Smooth muscle cell (in vitro differentiated cells): ENCODE measurements around the gene AGBL4. TPM values are rescaled to one million over a fixed set of nuclear protein-coding genes. Genes with fewer than 3 reads are reported as not detected.

Experiments used
- DNase-seq: peaks from one replicate; lab custom pipeline; 2025; ENCODE audit not compliant: unreplicated experiment; lab: John Stamatoyannopoulos, UW
- H2AFZ ChIP-seq: fragments of 200-600 bp; sonication (generic); 2 replicates; pipeline ENCODE4 v1.6.0; 2016; ENCODE audit warnings: antibody characterized with exemption, low read depth, mild to moderate bottlenecking
- H3F3A ChIP-seq: fragments of 200-600 bp; sonication (generic); 2 replicates; pipeline ENCODE4 v1.6.0; 2017; ENCODE audit warnings: antibody characterized with exemption, low read depth
- H3K27ac ChIP-seq: fragments of 200-600 bp; sonication (generic); 2 replicates; pipeline ENCODE4 v1.5.1; 2016; ENCODE audit warnings: low read depth, mild to moderate bottlenecking
- H3K27me3 ChIP-seq: fragments of 200-600 bp; sonication (generic); 2 replicates; pipeline ENCODE4 v1.6.1; 2016; ENCODE audit warnings: low read depth, mild to moderate bottlenecking
- H3K36me3 ChIP-seq: fragments of 200-600 bp; sonication (generic); 2 replicates; pipeline ENCODE4 v1.5.1; 2016; ENCODE audit warnings: low read depth
- H3K4me1 ChIP-seq: fragments of 200-600 bp; sonication (generic); 2 replicates; pipeline ENCODE4 v1.5.1; 2016; ENCODE audit warnings: low read depth
- H3K4me2 ChIP-seq: fragments of 200-600 bp; sonication (generic); 2 replicates; pipeline ENCODE4 v1.6.0; 2016; ENCODE audit warnings: mild to moderate bottlenecking
- H3K4me3 ChIP-seq: fragments of 200-600 bp; sonication (generic); 2 replicates; pipeline ENCODE4 v1.5.1; 2016; ENCODE audit warnings: mild to moderate bottlenecking
- H3K79me2 ChIP-seq: fragments of 200-600 bp; sonication (generic); 2 replicates; pipeline ENCODE4 v1.6.0; 2016; ENCODE audit warnings: low read depth, mild to moderate bottlenecking
- H3K9ac ChIP-seq: fragments of 200-600 bp; sonication (generic); 2 replicates; pipeline ENCODE4 v1.6.0; 2016; ENCODE audit warnings: low read depth
- H3K9me3 ChIP-seq: fragments of 200-600 bp; sonication (generic); replicated peaks from 2 replicates; pipeline ENCODE4 v1.5.1; 2016; ENCODE audit warnings: low read depth
- H4K20me1 ChIP-seq: fragments of 200-600 bp; sonication (generic); 2 replicates; pipeline ENCODE4 v1.6.0; 2016; ENCODE audit warnings: low read depth
- CTCF ChIP-seq: fragments of 200-600 bp; sonication (generic); IDR thresholded peaks from 2 replicates; pipeline ENCODE4 v1.5.1; 2017; ENCODE audit warnings: borderline replicate concordance, mild to moderate bottlenecking, antibody characterized with exemption; ENCODE audit not compliant: insufficient read depth, poor library complexity, severe bottlenecking
- WGBS: methylation state at CpG from one replicate; pipeline ENCODE4 v1.1.7; 2016; ENCODE audit warnings: low lambda C conversion rate; 5-methylcytosine and 5-hydroxymethylcytosine counted together
- polyA plus RNA-seq: library from polyadenylated mRNA; unstranded; fragments of >200 nt; fragmentation: Nextera tagmentation; extraction: Ambion mirVana; gene quantifications from 2 replicates; pipeline ENCODE4 v1.2.1, GENCODE V29; 2016
- total RNA-seq: library from RNA; depleted of rRNA; stranded (reverse); fragments of >200 nt; gene quantifications from 2 replicates; pipeline ENCODE4 v1.2.3, GENCODE V29; 2014

Gene AGBL4
- total and polyA plus RNA-seq, 2 experiments from 2014 or later: 0.29 TPM; not detected in 1

GRCh38 chr1:49340576-49340975 is 683.2 kb downstream of the AGBL4 start:
- Histone ChIP-seq H3K9ac (no peak overlapping the region), H3K27me3 (no peaks in the 10 kb centered on the region), H3K36me3 (no peaks in the 10 kb centered on the region), H3K4me2 (no peak overlapping the region), H3K4me1 (no peaks in the 10 kb centered on the region), H3K79me2 (no peaks in the 10 kb centered on the region), H3F3A (no peaks in the 10 kb centered on the region), H3K27ac (no peak overlapping the region), H2AFZ (no peak overlapping the region), H4K20me1 (no peaks in the 10 kb centered on the region), H3K9me3 (peaks cover 15% of the 10 kb centered on the region), H3K4me3 (no peak overlapping the region)
- TF ChIP-seq CTCF: no peak
- WGBS: 55% methylated on average over 2 of the region's 2 CpGs
- no peak for DNase-seq

GRCh38 chr1:49339043-49339442 is 684.7 kb downstream of the AGBL4 start:
- H3K27ac ChIP-seq: no peak overlapping the region
- no peak overlapping the region for H2AFZ ChIP-seq
- H3K36me3 ChIP-seq: no peaks in the 10 kb centered on the region
- no peak for DNase-seq
- H3F3A ChIP-seq: no peaks in the 10 kb centered on the region
- 48% methylated on average over 4 of the region's 4 CpGs for WGBS
- no peaks in the 10 kb centered on the region for H3K79me2 ChIP-seq
- H3K9ac ChIP-seq: no peak overlapping the region
- H3K4me3 ChIP-seq: no peak overlapping the region
- peaks cover 7% of the 10 kb centered on the region for H3K9me3 ChIP-seq
- no peaks in the 10 kb centered on the region for H3K27me3 ChIP-seq
- H4K20me1 ChIP-seq: no peaks in the 10 kb centered on the region
- H3K4me1 ChIP-seq: no peaks in the 10 kb centered on the region
- no peak overlapping the region for H3K4me2 ChIP-seq
- no peak for TF ChIP-seq CTCF

GRCh38 chr1:49337251-49337650 is 686.5 kb downstream of the AGBL4 start:
- Histone ChIP-seq H3K79me2 (no peaks in the 10 kb centered on the region), H4K20me1 (no peaks in the 10 kb centered on the region), H3K27me3 (no peaks in the 10 kb centered on the region), H3F3A (no peaks in the 10 kb centered on the region), H3K27ac (no peak overlapping the region), H3K9ac (no peak overlapping the region), H3K9me3 (peaks cover 8% of the 10 kb centered on the region), H3K36me3 (no peaks in the 10 kb centered on the region), H3K4me1 (no peaks in the 10 kb centered on the region), H3K4me3 (no peak overlapping the region), H2AFZ (no peak overlapping the region), H3K4me2 (no peak overlapping the region)
- no peak for DNase-seq
- 94% methylated on average over 1 of the region's 1 CpG for WGBS
- TF ChIP-seq CTCF: no peak

- H2AFZ ChIP-seq: no peak overlapping the region
- no peaks in the 10 kb centered on the region for H3F3A ChIP-seq
- WGBS: 62% methylated on average over 2 of the region's 2 CpGs
- H3K27me3 ChIP-seq: no peaks in the 10 kb centered on the region
- H3K79me2 ChIP-seq: no peaks in the 10 kb centered on the region
- H3K4me1 ChIP-seq: no peaks in the 10 kb centered on the region
- no peak overlapping the region for H3K4me3 ChIP-seq
- TF ChIP-seq CTCF: no peak
- H3K36me3 ChIP-seq: no peaks in the 10 kb centered on the region
- peaks cover 6% of the 10 kb centered on the region for H3K9me3 ChIP-seq
- H3K4me2 ChIP-seq: no peak overlapping the region
- no peak for DNase-seq
- H3K9ac ChIP-seq: no peak overlapping the region
- H3K27ac ChIP-seq: no peak overlapping the region
- no peaks in the 10 kb centered on the region for H4K20me1 ChIP-seq
Observed at GRCh38 chr1:49333906-49334305, 689.8 kb downstream of the AGBL4 start.
